ENCODE measurements around the gene PSMD1. TPM values are rescaled to one million over a fixed set of nuclear protein-coding genes. Genes with fewer than 3 reads are reported as not detected.

The PSMD1 gene
- total and polyA plus RNA-seq, 2 of the 8 experiments (the other 6 are each of a cell fraction or from before 2014, with no cell fraction given), result 179 to 272 TPM

DNA sequence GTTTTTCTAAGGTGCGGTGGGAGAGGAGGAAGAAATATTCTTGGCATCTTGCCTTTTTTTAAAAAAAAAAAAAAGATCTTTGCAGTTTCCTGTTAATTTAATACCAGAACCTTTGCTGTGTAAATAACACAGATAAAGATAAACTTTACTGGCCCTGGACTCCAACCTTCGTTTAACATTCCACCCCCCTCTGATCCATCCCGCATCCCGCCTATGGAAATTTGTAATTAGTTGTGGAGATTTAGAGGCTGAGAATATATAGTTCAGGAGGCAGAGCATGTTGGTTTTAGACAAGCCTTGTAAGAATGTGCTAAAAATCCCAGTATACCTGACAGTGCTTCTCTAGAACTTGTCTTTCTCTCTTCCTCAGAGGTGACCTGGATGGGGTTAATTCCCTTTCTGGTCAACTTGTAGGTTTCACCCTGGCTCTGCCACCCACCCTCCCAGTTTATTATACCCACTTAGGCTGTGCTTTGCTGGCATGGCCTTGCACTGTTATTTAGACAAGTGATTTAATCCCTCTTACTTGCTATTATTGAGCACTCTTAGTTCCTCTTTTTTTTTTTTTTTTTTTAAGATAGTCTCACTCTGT, 22.3 kb upstream of the PSMD1 start:
- Histone ChIP-seq H3K4me1 (replicated peaks in 1 of 4; ENCODE audit: control insufficient read depth in 3 of 4, insufficient read depth in 4 of 4, low read length in 3 of 4) (peaks cover 0 to 6% (median under 1%) of the 10 kb centered on the region in 4 experiments; a peak in 4 of 7 replicates), H3K9me3 (ENCODE audit: insufficient read depth in 2 of 2, low read depth in 1 of 2, low read length in 1 of 2) (no peaks in the 10 kb centered on the region), H2BK20ac (ENCODE audit: low read length) (no peak overlapping the region), H4K20me1 (replicated peaks in 1 of 2; ENCODE audit: control insufficient read depth in 1 of 2, insufficient read depth in 2 of 2, low read length in 2 of 2) (no peaks in the 10 kb centered on the region), H3K79me2 (ENCODE audit: control insufficient read depth in 1 of 2, insufficient read depth in 2 of 2, low read length in 2 of 2) (no peaks in the 10 kb centered on the region), H2BK5ac (ENCODE audit: low read depth, low read length) (no peak overlapping the region), H2BK12ac (ENCODE audit: low read depth, low read length) (no peak overlapping the region), H3K23me2 (ENCODE audit: low read depth, low read length) (peaks cover 5% of the 10 kb centered on the region), H4K8ac (ENCODE audit: extremely low read depth, insufficient read depth, low read length) (no peak overlapping the region), H3K14ac (ENCODE audit: insufficient read length) (no peak overlapping the region), H3K4ac (replicated peaks; ENCODE audit: insufficient read length, low read depth, low read length) (no peak overlapping the region), H3K4me2 (ENCODE audit: insufficient read depth in 1 of 2, low read depth in 2 of 2, low read length in 2 of 2) (no peak overlapping the region), H3K4me3 (ENCODE audit: extremely low read depth in 1 of 4, insufficient read depth in 2 of 4, low read depth in 3 of 4, low read length in 4 of 4) (no peak overlapping the region), H3K9ac (replicated peaks in 1 of 4; ENCODE audit: extremely low read depth in 1 of 4, low read depth in 3 of 4, low read length in 3 of 4) (no peak overlapping the region), H4K5ac (ENCODE audit: insufficient read length, low read depth, low read length) (no peak overlapping the region), H3K27me3 (replicated peaks in 1 of 4; ENCODE audit: control insufficient read depth in 3 of 4, extremely low read depth in 1 of 4, insufficient read depth in 3 of 4, low read length in 3 of 4) (peaks cover 24 to 30% (median 28%) of the 10 kb centered on the region in 4 experiments), H2AFZ (ENCODE audit: low read length) (no peak overlapping the region), H3K79me1 (ENCODE audit: low read depth, low read length) (no peaks in the 10 kb centered on the region), H3K23ac (ENCODE audit: insufficient read length) (no peak overlapping the region), H2BK120ac (replicated peaks; ENCODE audit: low read depth, low read length) (no peak overlapping the region), H3K56ac (replicated peaks; ENCODE audit: insufficient read length, low read depth, low read length) (no peak overlapping the region), H3K18ac (ENCODE audit: extremely low read depth, low read length) (no peak overlapping the region), H3K36me3 (ENCODE audit: control insufficient read depth in 2 of 4, insufficient read depth in 4 of 4, low read length in 3 of 4) (no peaks in the 10 kb centered on the region), H2AK5ac (ENCODE audit: low read depth, low read length) (no peak overlapping the region), H3K27ac (ENCODE audit: low read depth, low read length) (no peak overlapping the region), H2BK15ac (ENCODE audit: low read length) (no peak overlapping the region), H4K91ac (replicated peaks; ENCODE audit: insufficient read length, low read length) (no peak overlapping the region)
- CTCF ChIA-PET (ENCODE audit: partially characterized antibody), result interaction anchor here (1.2 to 1.7 kb wide), 2 partner anchors 19 to 44 kb away, joined by 3 to 5 read pairs; no protein-coding TSS in a partner anchor
- POLR2A ChIA-PET (ENCODE audit: partially characterized antibody), result no interaction called here
- FAIRE-seq, result no peak
- WGBS, 2 experiments (ENCODE audit: extremely low coverage in 1 of 2, insufficient coverage in 1 of 2, insufficient read length in 1 of 2, insufficient replicate concordance in 2 of 2, low coverage in 1 of 2, low lambda C conversion rate in 2 of 2, missing lambda C conversion rate in 1 of 2), result 84% methylated on average over 4 of the region's 4 CpGs; no CpG with 5 or more reads in 1 of the 2 experiments
- DNase-seq (ENCODE audit: low read depth in 1 of 2, low spot score in 2 of 2), result no peak
- TF ChIP-seq SP1 (IDR thresholded peaks at IDR 0.05; ENCODE audit: low read depth, low read length), result no peak
